ENCODE data around the gene ODAD2. TPM values are rescaled to one million over a fixed set of nuclear protein-coding genes. Genes with fewer than 3 reads are reported as not detected.

ODAD2 gene
- total RNA-seq, 1 experiment from 2014 or later, result 0.61 TPM

DNA sequence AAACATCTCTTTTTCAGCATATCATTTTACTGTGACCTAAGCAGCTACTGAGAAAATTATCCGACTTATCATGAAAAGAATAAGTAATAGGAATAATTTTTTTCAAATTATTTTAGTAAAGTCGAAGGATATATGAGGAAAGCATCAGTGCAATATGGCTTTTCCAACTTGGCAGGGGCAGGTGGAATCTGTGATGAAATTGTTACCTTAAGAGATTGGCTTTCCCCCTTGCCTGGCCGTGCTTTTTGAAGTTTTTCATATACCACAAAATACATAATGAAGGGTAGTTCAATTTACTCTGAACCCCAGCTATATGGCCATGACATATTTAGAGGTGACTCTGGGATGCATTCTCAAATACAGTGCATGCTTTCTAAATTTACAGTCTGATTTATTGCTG lies 166.1 kb downstream of the ODAD2 start:
- Mint-ChIP-seq H3K9me3 (ENCODE audit: low read depth, unreplicated experiment) (no peaks in the 10 kb centered on the region), H3K4me3 (ENCODE audit: low read depth, unreplicated experiment) (no peak overlapping the region), H3K27ac (ENCODE audit: unreplicated experiment) (no peak overlapping the region), H3K4me1 (ENCODE audit: low read depth, unreplicated experiment) (no peaks in the 10 kb centered on the region), H3K36me3 (ENCODE audit: insufficient read depth, unreplicated experiment) (no peaks in the 10 kb centered on the region), H3K27me3 (ENCODE audit: unreplicated experiment) (peaks cover 14% of the 10 kb centered on the region)
- intact Hi-C loops (cut with micrococcal nuclease; ENCODE audit: unreplicated experiment), result no loop called here
- CTCF ChIA-PET, result no interaction called here
- DNase-seq, result no peak
- BruUV-seq (replicated peaks), result no TSS peak
- TF ChIP-seq, protein P1, sequence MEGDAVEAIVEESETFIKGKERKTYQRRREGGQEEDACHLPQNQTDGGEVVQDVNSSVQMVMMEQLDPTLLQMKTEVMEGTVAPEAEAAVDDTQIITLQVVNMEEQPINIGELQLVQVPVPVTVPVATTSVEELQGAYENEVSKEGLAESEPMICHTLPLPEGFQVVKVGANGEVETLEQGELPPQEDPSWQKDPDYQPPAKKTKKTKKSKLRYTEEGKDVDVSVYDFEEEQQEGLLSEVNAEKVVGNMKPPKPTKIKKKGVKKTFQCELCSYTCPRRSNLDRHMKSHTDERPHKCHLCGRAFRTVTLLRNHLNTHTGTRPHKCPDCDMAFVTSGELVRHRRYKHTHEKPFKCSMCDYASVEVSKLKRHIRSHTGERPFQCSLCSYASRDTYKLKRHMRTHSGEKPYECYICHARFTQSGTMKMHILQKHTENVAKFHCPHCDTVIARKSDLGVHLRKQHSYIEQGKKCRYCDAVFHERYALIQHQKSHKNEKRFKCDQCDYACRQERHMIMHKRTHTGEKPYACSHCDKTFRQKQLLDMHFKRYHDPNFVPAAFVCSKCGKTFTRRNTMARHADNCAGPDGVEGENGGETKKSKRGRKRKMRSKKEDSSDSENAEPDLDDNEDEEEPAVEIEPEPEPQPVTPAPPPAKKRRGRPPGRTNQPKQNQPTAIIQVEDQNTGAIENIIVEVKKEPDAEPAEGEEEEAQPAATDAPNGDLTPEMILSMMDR (IDR thresholded peaks at IDR 0.05; ENCODE audit: unreplicated experiment), result no peak

DNA sequence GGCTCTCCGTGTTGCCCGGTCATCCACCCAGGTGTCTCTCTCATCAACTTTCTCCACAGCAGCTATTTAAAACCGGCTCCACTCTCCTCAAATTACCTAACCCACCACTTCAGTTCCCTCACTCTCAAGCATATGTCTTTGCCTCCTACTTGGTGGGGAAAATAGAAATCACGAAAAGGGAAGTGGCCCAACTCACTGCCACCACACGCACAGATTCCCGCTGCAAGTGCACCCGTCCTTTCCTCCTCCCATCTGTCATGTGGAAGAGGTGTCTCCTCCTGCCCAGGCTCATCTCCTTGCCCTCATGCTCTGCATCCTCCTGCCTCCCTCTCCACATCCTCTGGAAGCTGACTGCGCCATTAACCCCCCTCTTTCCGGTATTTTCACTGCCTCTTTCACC lies 172.5 kb downstream of the ODAD2 start:
- no peaks in the 10 kb centered on the region for H3K4me1 Mint-ChIP-seq (ENCODE audit: low read depth, unreplicated experiment)
- no TSS peak for BruUV-seq (replicated peaks)
- no peak for DNase-seq
- no peaks in the 10 kb centered on the region for H3K27me3 Mint-ChIP-seq (ENCODE audit: unreplicated experiment)
- intact Hi-C loops (cut with micrococcal nuclease; ENCODE audit: unreplicated experiment), result no loop called here
- H3K36me3 Mint-ChIP-seq (ENCODE audit: insufficient read depth, unreplicated experiment), result no peaks in the 10 kb centered on the region
- no peak overlapping the region for H3K27ac Mint-ChIP-seq (ENCODE audit: unreplicated experiment)
- CTCF ChIA-PET, result no interaction called here
- no peak overlapping the region for H3K4me3 Mint-ChIP-seq (ENCODE audit: low read depth, unreplicated experiment)
- TF ChIP-seq, protein P1 (IDR thresholded peaks at IDR 0.05; ENCODE audit: unreplicated experiment), result no peak
- H3K9me3 Mint-ChIP-seq (ENCODE audit: low read depth, unreplicated experiment), result no peaks in the 10 kb centered on the region

DNA sequence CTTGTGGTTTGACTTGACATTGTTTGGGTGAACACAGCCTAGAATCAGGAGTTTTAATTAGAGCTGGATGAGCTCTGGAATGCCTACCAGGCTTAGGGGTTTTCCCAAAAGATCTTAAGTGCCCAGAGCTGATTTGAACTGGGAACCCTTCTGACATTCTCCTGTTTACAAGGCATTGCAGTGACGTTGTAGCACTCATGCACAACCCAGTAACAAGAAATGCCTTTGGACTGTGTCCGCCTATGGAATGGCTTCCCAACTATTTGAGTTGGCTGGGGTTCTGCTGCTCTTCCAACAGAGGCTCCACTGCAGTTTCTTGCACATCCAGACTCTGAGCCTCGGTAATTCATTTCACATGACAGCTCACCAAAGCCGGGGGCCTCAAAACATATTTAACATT lies 176.6 kb downstream of the ODAD2 start:
- DNase-seq, result no peak
- H3K27ac Mint-ChIP-seq (ENCODE audit: unreplicated experiment), result no peak overlapping the region
- intact Hi-C loops (cut with micrococcal nuclease; ENCODE audit: unreplicated experiment), result no loop called here
- no peaks in the 10 kb centered on the region for H3K9me3 Mint-ChIP-seq (ENCODE audit: low read depth, unreplicated experiment)
- TF ChIP-seq, protein P1 (IDR thresholded peaks at IDR 0.05; ENCODE audit: unreplicated experiment), result no peak
- no TSS peak for BruUV-seq (replicated peaks)
- H3K27me3 Mint-ChIP-seq (ENCODE audit: unreplicated experiment), result no peaks in the 10 kb centered on the region
- CTCF ChIA-PET, result no interaction called here
- no peak overlapping the region for H3K4me3 Mint-ChIP-seq (ENCODE audit: low read depth, unreplicated experiment)
- no peaks in the 10 kb centered on the region for H3K36me3 Mint-ChIP-seq (ENCODE audit: insufficient read depth, unreplicated experiment)
- no peaks in the 10 kb centered on the region for H3K4me1 Mint-ChIP-seq (ENCODE audit: low read depth, unreplicated experiment)

DNA sequence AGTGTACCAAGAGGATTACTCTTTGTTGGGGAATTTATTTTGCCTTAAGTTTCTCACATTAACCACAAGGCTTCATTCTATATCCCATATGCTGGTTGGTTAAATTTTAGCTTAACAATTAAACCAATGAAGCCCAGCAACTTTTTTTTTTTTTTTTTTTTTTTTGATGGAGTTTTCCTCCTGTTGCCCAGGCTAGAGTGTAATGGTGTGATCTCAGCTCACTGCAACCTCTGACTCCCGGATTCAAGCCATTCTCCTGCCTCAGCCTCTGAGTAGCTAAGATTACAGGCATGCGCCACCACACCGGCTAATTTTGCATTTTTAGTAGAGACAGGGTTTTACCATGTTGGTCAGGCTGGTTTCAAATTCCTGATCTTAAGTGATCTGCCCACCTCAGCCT lies 178.2 kb downstream of the ODAD2 start:
- CTCF ChIA-PET, result interaction anchor here (0.6 to 1.3 kb wide), 6 partner anchors 31 to 421 kb away, joined by 3 to 4 read pairs (median 3); no protein-coding TSS in a partner anchor
- H3K4me3 Mint-ChIP-seq (ENCODE audit: low read depth, unreplicated experiment), result no peak overlapping the region
- H3K9me3 Mint-ChIP-seq (ENCODE audit: low read depth, unreplicated experiment), result no peaks in the 10 kb centered on the region
- H3K27ac Mint-ChIP-seq (ENCODE audit: unreplicated experiment), result no peak overlapping the region
- no TSS peak for BruUV-seq (replicated peaks)
- H3K36me3 Mint-ChIP-seq (ENCODE audit: insufficient read depth, unreplicated experiment), result no peaks in the 10 kb centered on the region
- intact Hi-C loops (cut with micrococcal nuclease; ENCODE audit: unreplicated experiment), result no loop called here
- no peaks in the 10 kb centered on the region for H3K27me3 Mint-ChIP-seq (ENCODE audit: unreplicated experiment)
- TF ChIP-seq, protein P1 (IDR thresholded peaks at IDR 0.05; ENCODE audit: unreplicated experiment), result no peak
- DNase-seq, result no peak
- no peaks in the 10 kb centered on the region for H3K4me1 Mint-ChIP-seq (ENCODE audit: low read depth, unreplicated experiment)
